GM23338 (cell line): ENCODE data around the gene MLKL. TPM values are rescaled to one million over a fixed set of nuclear protein-coding genes. Genes with fewer than 3 reads are reported as not detected.
A peak's percentile ranks its signal among the peaks of the same experiment; 100 is the strongest.

Source experiments
- ATAC-seq: fragments of 200-7000 bp; cut with Tn5 transposase; 3 replicates; pipeline ENCODE4 v1.9.1; 2020
- DNase-seq: peaks from one replicate; pipeline ENCODE4 v3.0.0-alpha.2; 2015; ENCODE audit warnings: low spot score
- H2AFZ ChIP-seq: fragments of 200-600 bp; sonication (generic); 2 replicates; pipeline ENCODE4 v1.8.0; 2016; ENCODE audit warnings: antibody characterized with exemption, mild to moderate bottlenecking, moderate library complexity
- H3F3A ChIP-seq: fragments of 200-600 bp; sonication (generic); replicated peaks from 2 replicates; pipeline ENCODE4 v1.8.0; 2017; ENCODE audit warnings: antibody characterized with exemption, mixed run types, low read depth
- H3K27ac ChIP-seq: fragments of 200-600 bp; sonication (generic); 2 replicates; pipeline ENCODE4 v1.6.1; 2016; ENCODE audit warnings: low read depth
- H3K27me3 ChIP-seq: fragments of 200-600 bp; sonication (generic); 2 replicates; pipeline ENCODE4 v1.8.0; 2016; ENCODE audit warnings: mild to moderate bottlenecking, mixed run types, moderate library complexity; ENCODE audit not compliant: insufficient read depth
- H3K36me3 ChIP-seq: fragments of 200-600 bp; sonication (generic); 2 replicates; pipeline ENCODE4 v1.8.0; 2016; ENCODE audit warnings: mild to moderate bottlenecking; ENCODE audit not compliant: insufficient read depth
- H3K4me1 ChIP-seq: fragments of 200-600 bp; sonication (generic); 2 replicates; pipeline ENCODE4 v1.8.0; 2016; ENCODE audit warnings: mild to moderate bottlenecking, moderate library complexity; ENCODE audit not compliant: insufficient read depth
- H3K4me2 ChIP-seq: fragments of 200-600 bp; sonication (generic); 2 replicates; pipeline ENCODE4 v1.7.1; 2017; ENCODE audit warnings: mixed run types
- H3K4me3 ChIP-seq: fragments of 200-600 bp; sonication (generic); 2 replicates; pipeline ENCODE4 v1.6.1; 2016; ENCODE audit warnings: mixed run types
- H3K79me2 ChIP-seq: fragments of 200-600 bp; sonication (generic); replicated peaks from 2 replicates; pipeline ENCODE4 v1.8.0; 2017; ENCODE audit warnings: mild to moderate bottlenecking; ENCODE audit not compliant: insufficient read depth
- H3K9me2 ChIP-seq: fragments of 200-600 bp; sonication (generic); 2 replicates; pipeline ENCODE4 v1.8.0; 2017; ENCODE audit not compliant: insufficient read depth
- H4K20me1 ChIP-seq: fragments of 200-600 bp; sonication (generic); replicated peaks from 2 replicates; pipeline ENCODE4 v1.8.0; 2017; ENCODE audit warnings: mild to moderate bottlenecking; ENCODE audit not compliant: insufficient read depth
- H3K27ac Mint-ChIP-seq: 2 replicates; pipeline ENCODE4 v1.8.0; 2020; ENCODE audit warnings: inconsistent platforms, mild to moderate bottlenecking, moderate library complexity, mixed read lengths
- H3K27me3 Mint-ChIP-seq: 3 replicates; pipeline ENCODE4 v1.8.0; 2022; ENCODE audit warnings: low read depth, mild to moderate bottlenecking, moderate library complexity, mixed read lengths, inconsistent platforms; ENCODE audit not compliant: insufficient read depth, poor library complexity
- H3K36me3 Mint-ChIP-seq: 3 replicates; pipeline ENCODE4 v1.8.0; 2021; ENCODE audit warnings: low read depth, mild to moderate bottlenecking, inconsistent platforms, moderate library complexity, mixed read lengths
- H3K4me1 Mint-ChIP-seq: 3 replicates; pipeline ENCODE4 v1.8.0; 2020; ENCODE audit warnings: mild to moderate bottlenecking, inconsistent platforms, mixed read lengths
- H3K4me3 Mint-ChIP-seq: 3 replicates; pipeline ENCODE4 v1.8.0; 2021; ENCODE audit warnings: moderate library complexity, mild to moderate bottlenecking, inconsistent platforms, mixed read lengths
- H3K9me3 Mint-ChIP-seq: 3 replicates; pipeline ENCODE4 v1.8.0; 2020; ENCODE audit warnings: moderate library complexity, mild to moderate bottlenecking, inconsistent platforms, mixed read lengths
- EZH2 ChIP-seq: fragments of 200-600 bp; sonication (generic); IDR thresholded peaks from one replicate; pipeline ENCODE4 v1.8.0; 2017; ENCODE audit warnings: antibody characterized with exemption, mild to moderate bottlenecking, low read depth; ENCODE audit not compliant: unreplicated experiment
- EZH2phosphoT487 ChIP-seq: fragments of 200-600 bp; sonication (generic); IDR thresholded peaks from one replicate; pipeline ENCODE4 v1.8.1; 2018; ENCODE audit warnings: antibody characterized with exemption; ENCODE audit not compliant: unreplicated experiment
- JUNB ChIP-seq: IDR thresholded peaks from one replicate; pipeline ENCODE4 v1.6.1; 2016; ENCODE audit warnings: antibody characterized with exemption; ENCODE audit not compliant: unreplicated experiment
- POLR2AphosphoS5 ChIP-seq: IDR thresholded peaks from 2 replicates; pipeline ENCODE4 v1.6.1; 2016; ENCODE audit warnings: antibody characterized with exemption, low read depth
- STAT1 ChIP-seq: IDR thresholded peaks from one replicate; pipeline ENCODE4 v1.6.1; 2016; ENCODE audit warnings: antibody characterized with exemption; ENCODE audit not compliant: unreplicated experiment
- ZNF114 ChIP-seq: fragments of 250-450 bp; sonication (Bioruptor Pico); IDR thresholded peaks from 2 replicates; pipeline ENCODE4 v1.5.0; 2020; ENCODE audit warnings: mild to moderate bottlenecking, moderate library complexity
- ZNF331 ChIP-seq: fragments of 250-450 bp; sonication (Bioruptor Pico); IDR thresholded peaks from 2 replicates; pipeline ENCODE4 v1.5.0; 2020; ENCODE audit warnings: low read depth, mild to moderate bottlenecking, moderate library complexity
- polyA plus RNA-seq: library from polyadenylated mRNA; unstranded; fragments of >200 nt; fragmentation: Nextera tagmentation; extraction: Ambion mirVana; gene quantifications from 2 replicates; pipeline ENCODE4 v1.2.1, GENCODE V29; 2016
- total RNA-seq: library from RNA; depleted of rRNA; stranded (reverse); fragments of >200 nt; shearing (Covaris generic); gene quantifications from 2 replicates; pipeline ENCODE4 v1.2.3, GENCODE V29; 2014
- TF ChIP-seq, protein P1 (sequence below), 2 experiments: fragments of 200-600 bp in 1 of 2; sonication (generic) in 1 of 2; conservative IDR thresholded peaks; 2 replicates each; pipeline versions ENCODE4 v1.5.1 to v1.6.1; 2016 to 2017; ENCODE audit warnings: antibody characterized with exemption in 2 of 2, low read depth in 2 of 2, mild to moderate bottlenecking in 2 of 2, moderate library complexity in 1 of 2
- TF ChIP-seq, protein P2 (sequence below): IDR thresholded peaks from 2 replicates; pipeline ENCODE4 v1.6.1; 2016; ENCODE audit warnings: antibody characterized with exemption
- TF ChIP-seq, protein P3 (sequence below): IDR thresholded peaks from one replicate; pipeline ENCODE4 v1.6.1; 2018; ENCODE audit warnings: antibody characterized with exemption; ENCODE audit not compliant: unreplicated experiment

Gene MLKL
- total and polyA plus RNA-seq, 2 experiments from 2014 or later: 5.1 to 9.7 TPM

DNA sequence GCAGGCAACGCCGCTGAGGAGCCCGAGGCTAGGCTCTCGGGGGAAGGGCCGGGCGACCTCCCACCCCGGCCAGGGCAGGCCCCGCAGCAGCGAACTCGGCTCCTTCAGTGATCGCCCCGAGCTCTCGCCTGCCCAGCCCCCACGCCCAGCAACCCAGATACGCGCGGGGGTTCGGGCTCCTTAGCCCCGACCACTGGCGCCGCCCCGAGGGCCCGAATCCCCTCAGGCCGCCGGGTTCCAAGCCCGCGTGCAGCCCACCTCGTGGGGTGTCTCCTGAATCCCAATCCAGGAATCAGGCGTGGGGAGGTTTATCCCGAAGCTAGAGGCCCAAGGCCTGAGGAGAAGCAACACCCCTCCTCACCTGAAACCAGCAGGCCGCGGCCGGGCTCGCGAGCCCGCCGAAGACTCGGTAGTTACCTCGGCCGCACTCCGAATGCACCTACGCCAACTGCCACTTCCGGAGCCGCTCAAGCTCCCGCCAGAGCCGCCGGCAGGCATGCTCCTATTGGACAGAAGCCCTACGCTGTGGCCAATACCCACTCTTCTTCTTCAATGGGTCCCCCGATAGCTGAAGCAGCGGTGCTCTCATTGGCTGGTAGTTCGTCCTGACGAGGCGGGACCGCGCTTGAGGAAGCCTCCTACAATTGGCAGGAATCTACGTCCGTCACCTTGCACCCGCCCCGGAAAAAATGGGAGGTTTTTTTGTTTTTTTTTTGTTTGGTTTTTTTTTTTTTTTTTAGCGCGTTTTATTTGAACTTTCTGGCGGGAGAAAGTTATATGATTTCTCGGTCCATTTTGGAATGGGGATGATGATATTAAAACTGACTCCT lies 34.0 kb downstream of the MLKL start, which contains the start of gene RFWD3 (continued):
- no peak for TF ChIP-seq EZH2phosphoT487

DNA sequence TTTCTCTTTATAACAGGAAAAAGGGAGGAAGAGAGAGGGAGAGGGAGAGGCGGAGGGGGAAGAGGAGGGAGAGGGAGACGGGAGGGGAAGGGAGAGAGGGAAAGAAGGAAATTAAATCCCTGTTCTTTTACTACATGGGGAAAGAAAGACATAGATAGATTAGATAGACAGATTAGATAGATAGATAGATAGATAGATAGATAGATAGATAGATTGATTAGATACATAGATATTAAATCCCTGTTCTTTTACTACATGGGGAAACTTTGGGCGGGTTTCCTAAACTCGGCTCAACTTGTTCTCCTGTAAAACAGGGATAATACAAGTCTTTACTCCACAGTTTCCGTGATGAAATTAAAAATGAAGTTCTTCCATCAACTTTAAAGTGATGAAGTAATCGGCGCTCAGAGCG lies 34.6 kb downstream of the MLKL start:
- Histone ChIP-seq H3K4me3 (peak overlapping the region; percentile 98), H3K79me2 (peaks cover 55% of the 10 kb centered on the region), H3K4me2 (peak overlapping the region; percentile 94), H3K4me1 (peaks cover 6% of the 10 kb centered on the region), H4K20me1 (peaks cover 34% of the 10 kb centered on the region), H3K27ac (peak overlapping the region; percentile 79), H2AFZ (no peak overlapping the region), H3K36me3 (peaks cover 40% of the 10 kb centered on the region), H3K27me3 (no peaks in the 10 kb centered on the region), H3F3A (peaks cover 12% of the 10 kb centered on the region), H3K9me2 (no peaks in the 10 kb centered on the region; the same call in 1 of the 2 replicates)
- peak overlapping the region; percentile 81 for H3K4me3 Mint-ChIP-seq
- no peak for ATAC-seq
- H3K4me1 Mint-ChIP-seq: peaks cover 23% of the 10 kb centered on the region
- H3K27ac Mint-ChIP-seq: no peak overlapping the region; the same call in 1 of the 2 replicates
- TF ChIP-seq STAT1 (no peak), POLR2AphosphoS5 (no peak), ZNF114 (CRISPR knock-in tag) (no peak), JUNB (no peak)
- TF ChIP-seq, protein P1, sequence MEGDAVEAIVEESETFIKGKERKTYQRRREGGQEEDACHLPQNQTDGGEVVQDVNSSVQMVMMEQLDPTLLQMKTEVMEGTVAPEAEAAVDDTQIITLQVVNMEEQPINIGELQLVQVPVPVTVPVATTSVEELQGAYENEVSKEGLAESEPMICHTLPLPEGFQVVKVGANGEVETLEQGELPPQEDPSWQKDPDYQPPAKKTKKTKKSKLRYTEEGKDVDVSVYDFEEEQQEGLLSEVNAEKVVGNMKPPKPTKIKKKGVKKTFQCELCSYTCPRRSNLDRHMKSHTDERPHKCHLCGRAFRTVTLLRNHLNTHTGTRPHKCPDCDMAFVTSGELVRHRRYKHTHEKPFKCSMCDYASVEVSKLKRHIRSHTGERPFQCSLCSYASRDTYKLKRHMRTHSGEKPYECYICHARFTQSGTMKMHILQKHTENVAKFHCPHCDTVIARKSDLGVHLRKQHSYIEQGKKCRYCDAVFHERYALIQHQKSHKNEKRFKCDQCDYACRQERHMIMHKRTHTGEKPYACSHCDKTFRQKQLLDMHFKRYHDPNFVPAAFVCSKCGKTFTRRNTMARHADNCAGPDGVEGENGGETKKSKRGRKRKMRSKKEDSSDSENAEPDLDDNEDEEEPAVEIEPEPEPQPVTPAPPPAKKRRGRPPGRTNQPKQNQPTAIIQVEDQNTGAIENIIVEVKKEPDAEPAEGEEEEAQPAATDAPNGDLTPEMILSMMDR (conservative IDR thresholded peaks at IDR 0.05; ENCODE audit: low read depth in 2 of 2): no peak
- TF ChIP-seq, protein P2, sequence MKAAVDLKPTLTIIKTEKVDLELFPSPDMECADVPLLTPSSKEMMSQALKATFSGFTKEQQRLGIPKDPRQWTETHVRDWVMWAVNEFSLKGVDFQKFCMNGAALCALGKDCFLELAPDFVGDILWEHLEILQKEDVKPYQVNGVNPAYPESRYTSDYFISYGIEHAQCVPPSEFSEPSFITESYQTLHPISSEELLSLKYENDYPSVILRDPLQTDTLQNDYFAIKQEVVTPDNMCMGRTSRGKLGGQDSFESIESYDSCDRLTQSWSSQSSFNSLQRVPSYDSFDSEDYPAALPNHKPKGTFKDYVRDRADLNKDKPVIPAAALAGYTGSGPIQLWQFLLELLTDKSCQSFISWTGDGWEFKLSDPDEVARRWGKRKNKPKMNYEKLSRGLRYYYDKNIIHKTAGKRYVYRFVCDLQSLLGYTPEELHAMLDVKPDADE: no peak
- peaks cover 50% of the 10 kb centered on the region for H3K36me3 Mint-ChIP-seq
- H3K9me3 Mint-ChIP-seq: peaks cover 13% of the 10 kb centered on the region; the same call in 2 of the 3 replicates
- H3K27me3 Mint-ChIP-seq: peaks cover 18% of the 10 kb centered on the region
- DNase-seq: no peak

DNA sequence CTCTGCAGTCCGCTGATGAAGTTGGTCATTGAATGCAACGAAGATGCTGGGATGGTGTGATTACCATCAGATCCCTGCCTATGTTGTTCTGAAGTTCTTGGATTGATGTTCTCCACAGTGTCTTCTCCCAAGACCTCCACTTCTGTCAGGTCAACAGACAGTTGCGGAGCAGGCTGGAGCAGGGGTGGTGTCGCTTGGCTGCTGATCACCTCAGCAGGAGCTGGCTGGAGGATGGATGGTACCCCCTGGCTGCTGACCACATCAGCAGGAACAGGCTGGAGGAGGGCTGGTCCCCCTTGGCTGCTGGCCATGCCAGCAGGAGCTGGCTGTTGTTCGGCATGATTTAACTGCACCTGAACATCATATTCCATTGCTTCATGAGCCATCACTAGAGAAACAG lies 39.6 kb downstream of the MLKL start:
- Histone ChIP-seq H3K27me3 (no peaks in the 10 kb centered on the region), H3K9me2 (no peaks in the 10 kb centered on the region), H4K20me1 (peaks cover 80% of the 10 kb centered on the region), H3K4me3 (no peak overlapping the region), H3K36me3 (peaks cover 74% of the 10 kb centered on the region), H2AFZ (no peak overlapping the region), H3K4me2 (peak overlapping the region; percentile 51; the same call in 1 of the 2 replicates), H3K4me1 (peaks cover 6% of the 10 kb centered on the region), H3F3A (peaks cover 17% of the 10 kb centered on the region), H3K79me2 (peaks cover 100% of the 10 kb centered on the region), H3K27ac (no peak overlapping the region)
- Mint-ChIP-seq H3K27ac (no peak overlapping the region), H3K4me3 (no peak overlapping the region; the same call in 2 of the 3 replicates), H3K4me1 (peaks cover 20% of the 10 kb centered on the region), H3K27me3 (peaks cover 14% of the 10 kb centered on the region), H3K9me3 (no peaks in the 10 kb centered on the region; the same call in 2 of the 3 replicates), H3K36me3 (peaks cover 93% of the 10 kb centered on the region)
- DNase-seq (no peak), ATAC-seq (no peak)
- TF ChIP-seq ZNF331 (CRISPR knock-in tag): no peak
- no peak for TF ChIP-seq EZH2phosphoT487
- no peak for TF ChIP-seq EZH2
- TF ChIP-seq, protein P2: no peak
- TF ChIP-seq STAT1: no peak
- TF ChIP-seq, protein P3, sequence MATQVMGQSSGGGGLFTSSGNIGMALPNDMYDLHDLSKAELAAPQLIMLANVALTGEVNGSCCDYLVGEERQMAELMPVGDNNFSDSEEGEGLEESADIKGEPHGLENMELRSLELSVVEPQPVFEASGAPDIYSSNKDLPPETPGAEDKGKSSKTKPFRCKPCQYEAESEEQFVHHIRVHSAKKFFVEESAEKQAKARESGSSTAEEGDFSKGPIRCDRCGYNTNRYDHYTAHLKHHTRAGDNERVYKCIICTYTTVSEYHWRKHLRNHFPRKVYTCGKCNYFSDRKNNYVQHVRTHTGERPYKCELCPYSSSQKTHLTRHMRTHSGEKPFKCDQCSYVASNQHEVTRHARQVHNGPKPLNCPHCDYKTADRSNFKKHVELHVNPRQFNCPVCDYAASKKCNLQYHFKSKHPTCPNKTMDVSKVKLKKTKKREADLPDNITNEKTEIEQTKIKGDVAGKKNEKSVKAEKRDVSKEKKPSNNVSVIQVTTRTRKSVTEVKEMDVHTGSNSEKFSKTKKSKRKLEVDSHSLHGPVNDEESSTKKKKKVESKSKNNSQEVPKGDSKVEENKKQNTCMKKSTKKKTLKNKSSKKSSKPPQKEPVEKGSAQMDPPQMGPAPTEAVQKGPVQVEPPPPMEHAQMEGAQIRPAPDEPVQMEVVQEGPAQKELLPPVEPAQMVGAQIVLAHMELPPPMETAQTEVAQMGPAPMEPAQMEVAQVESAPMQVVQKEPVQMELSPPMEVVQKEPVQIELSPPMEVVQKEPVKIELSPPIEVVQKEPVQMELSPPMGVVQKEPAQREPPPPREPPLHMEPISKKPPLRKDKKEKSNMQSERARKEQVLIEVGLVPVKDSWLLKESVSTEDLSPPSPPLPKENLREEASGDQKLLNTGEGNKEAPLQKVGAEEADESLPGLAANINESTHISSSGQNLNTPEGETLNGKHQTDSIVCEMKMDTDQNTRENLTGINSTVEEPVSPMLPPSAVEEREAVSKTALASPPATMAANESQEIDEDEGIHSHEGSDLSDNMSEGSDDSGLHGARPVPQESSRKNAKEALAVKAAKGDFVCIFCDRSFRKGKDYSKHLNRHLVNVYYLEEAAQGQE: no peak
